Cardiac fibroblast (primary cell): ENCODE measurements around the gene PIEZO2.
"Not testable (repeated sequence)": the region's sequence is repeated elsewhere in the genome, so short reads cannot be mapped to it uniquely, and the experiment has no call there.

Source experiments
- DNase-seq, 2 donors: peaks; one replicate each; pipeline versions ENCODE4 v3.0.0 to v3.0.0-alpha.2; 2010; ENCODE audit warnings: low read depth in 2 of 2
- H3K4me3 ChIP-seq, 2 donors: replicated peaks in 1 of 2; 1 replicate in 1 of 2; 2 replicates in 1 of 2; pipeline ENCODE4 v1.5.1; 2011; ENCODE audit warnings: low read depth in 2 of 2, low read length in 2 of 2, mild to moderate bottlenecking in 2 of 2, moderate library complexity in 1 of 2
- CTCF ChIP-seq: IDR thresholded peaks from one replicate; pipeline ENCODE4 v1.5.1; 2011; ENCODE audit warnings: low read depth, mild to moderate bottlenecking, low read length, inconsistent platforms

PIEZO2 gene

GRCh38 chr18:10919851-10920250, 229.5 kb downstream of the PIEZO2 start:
- TF ChIP-seq CTCF: no peak
- peak in 1 of 2 donors; percentile 31 for DNase-seq
- H3K4me3 ChIP-seq: no peak overlapping the region

DNA sequence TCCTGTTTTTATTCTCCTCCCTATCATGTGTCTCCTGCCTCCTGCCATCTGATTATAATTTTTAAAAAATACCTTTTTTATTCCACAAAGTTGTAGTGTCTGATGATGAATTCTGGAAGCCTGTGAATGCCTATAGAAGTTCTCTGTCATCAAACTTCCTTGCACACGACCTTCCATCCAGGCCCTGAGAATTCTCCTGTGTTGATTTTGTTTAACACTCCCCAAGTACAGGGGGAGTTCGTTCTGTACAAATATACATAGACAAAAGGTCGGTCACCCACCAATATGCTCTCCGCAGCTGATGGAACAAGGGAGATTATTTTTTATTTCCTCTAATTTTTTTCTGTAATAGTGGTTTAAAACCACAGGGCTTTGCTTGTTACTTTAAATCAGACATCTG, 232.5 kb downstream of the PIEZO2 start:
- DNase-seq: no peak
- TF ChIP-seq CTCF: no peak
- no peak overlapping the region for H3K4me3 ChIP-seq

DNA sequence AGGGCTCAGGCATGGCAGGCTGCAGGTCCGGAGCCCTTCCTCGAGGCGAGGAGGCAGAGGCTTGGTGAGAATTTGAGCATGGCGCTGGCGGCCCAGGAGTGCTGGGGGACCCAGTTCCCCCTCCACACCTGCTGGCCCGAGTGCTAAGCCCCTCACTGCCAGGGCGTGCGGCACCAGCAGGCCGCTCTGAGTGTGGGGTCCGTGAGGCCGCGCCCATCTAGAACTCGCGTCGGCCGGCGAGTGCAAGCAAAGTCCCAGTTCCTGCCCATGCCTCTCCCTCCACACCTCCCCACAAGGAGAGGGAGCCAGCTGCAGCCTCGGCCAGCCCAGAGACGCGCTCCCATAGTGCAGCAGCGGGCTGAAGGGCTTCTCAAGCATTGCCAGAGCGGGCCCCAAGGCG, 233.0 kb downstream of the PIEZO2 start:
- no peak overlapping the region for H3K4me3 ChIP-seq
- no peak for DNase-seq
- TF ChIP-seq CTCF: no peak

GRCh38 chr18:10915748-10916147, 233.6 kb downstream of the PIEZO2 start:
- not testable (repeated sequence) for DNase-seq, H3K4me3 ChIP-seq

DNA sequence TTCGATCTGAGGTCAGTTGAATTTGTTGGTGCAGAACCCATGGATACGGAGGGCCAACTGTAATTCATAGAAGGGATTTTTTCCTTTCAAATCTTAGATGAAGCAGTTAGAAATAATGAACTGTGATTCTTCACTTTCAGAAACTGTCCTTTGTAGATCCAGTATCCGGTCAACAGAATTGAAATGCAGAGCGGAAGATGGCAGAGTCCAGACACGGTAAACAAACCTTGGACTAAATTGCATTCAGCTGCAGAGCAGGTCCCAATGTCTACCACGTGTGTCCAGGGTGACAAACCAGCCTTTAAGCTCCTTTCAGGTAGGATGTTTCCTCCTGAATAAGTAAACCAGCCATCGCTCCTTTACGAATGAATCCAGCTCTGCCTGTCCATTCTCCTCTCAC, 234.8 kb downstream of the PIEZO2 start:
- not testable (repeated sequence) for DNase-seq, H3K4me3 ChIP-seq

GRCh38 chr18:10913919-10914318, 235.4 kb downstream of the PIEZO2 start:
- H3K4me3 ChIP-seq: no peak overlapping the region
- no peak for TF ChIP-seq CTCF
- DNase-seq: peak in 1 of 2 donors; percentile 13

DNA sequence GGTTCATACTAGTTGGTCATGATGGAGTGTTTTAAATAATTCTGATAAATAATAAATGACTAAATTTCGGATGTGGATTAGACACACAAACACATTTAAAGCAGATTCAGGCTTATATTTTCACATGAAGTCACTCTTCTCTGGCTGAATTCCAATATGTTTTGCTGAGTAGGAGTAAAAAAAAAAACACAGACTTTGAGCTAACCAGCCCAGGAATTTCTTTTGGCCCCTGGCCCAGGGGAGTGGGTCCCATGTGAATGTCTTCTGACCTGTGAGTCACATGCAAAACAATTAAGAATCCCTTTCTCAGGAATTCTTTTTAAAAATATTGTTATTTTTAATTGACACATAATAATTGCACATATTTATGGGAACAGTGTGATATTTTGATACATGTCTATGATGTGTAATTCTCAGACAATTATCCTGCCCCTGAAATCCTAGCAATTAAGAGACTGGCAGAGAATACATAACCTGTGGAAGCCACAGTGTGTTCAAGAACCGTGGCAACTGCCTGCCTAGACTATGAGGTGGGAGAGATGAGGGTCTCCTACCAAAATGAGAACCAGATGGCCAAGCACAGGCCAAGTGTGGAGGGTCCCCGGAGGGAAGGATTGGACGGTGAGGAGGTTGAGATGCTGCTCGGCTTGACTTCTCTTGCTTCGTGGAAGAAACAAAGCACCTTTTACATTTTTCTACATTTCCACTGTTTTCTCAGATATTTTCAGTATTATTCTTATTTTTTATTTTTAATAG, 236.4 kb downstream of the PIEZO2 start:
- peak; percentile 90 to 93 for DNase-seq
- no peak overlapping the region for H3K4me3 ChIP-seq
- no peak for TF ChIP-seq CTCF

DNA sequence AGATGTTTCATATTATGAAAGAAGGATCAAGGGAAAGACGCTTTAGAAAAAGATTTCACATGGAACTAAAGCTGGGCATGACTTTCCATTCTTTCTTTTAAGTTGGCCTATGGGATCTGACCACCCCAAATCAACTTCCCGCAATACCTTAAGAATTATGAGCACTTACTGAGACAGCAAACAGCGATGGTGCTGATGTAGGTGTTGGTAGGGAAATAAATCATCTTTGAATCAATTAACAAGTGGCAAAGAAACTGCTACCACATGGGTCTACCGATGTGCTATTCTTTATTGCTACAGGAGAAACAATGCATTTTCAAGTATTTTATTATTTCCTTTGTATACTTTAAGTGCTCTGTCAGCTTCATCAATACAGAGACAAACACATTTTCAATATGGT, 239.6 kb downstream of the PIEZO2 start:
- no peak overlapping the region for H3K4me3 ChIP-seq
- no peak for TF ChIP-seq CTCF
- DNase-seq: no peak
